NT2/D1 (cell line): ENCODE measurements around the gene CD8A.

Experiments
- DNase-seq: peaks from one replicate; pipeline ENCODE4 v3.0.0-alpha.2; 2011; ENCODE audit warnings: low read depth, low spot score
- H3K27me3 ChIP-seq: 2 replicates; pipeline ENCODE4 v1.6.0; 2011; ENCODE audit warnings: mild to moderate bottlenecking; ENCODE audit not compliant: insufficient read length, insufficient read depth
- H3K36me3 ChIP-seq: 2 replicates; pipeline ENCODE4 v1.6.1; 2011; ENCODE audit warnings: mild to moderate bottlenecking, low read length, mixed read lengths; ENCODE audit not compliant: insufficient read depth, insufficient read length
- H3K4me1 ChIP-seq: 2 replicates; pipeline ENCODE4 v1.5.1; 2011; ENCODE audit not compliant: insufficient read depth, insufficient read length
- H3K4me3 ChIP-seq: 2 replicates; pipeline ENCODE4 v1.5.1; 2011; ENCODE audit warnings: low read depth; ENCODE audit not compliant: insufficient read length
- H3K9ac ChIP-seq: 2 replicates; pipeline ENCODE4 v1.6.0; 2011; ENCODE audit warnings: low read depth; ENCODE audit not compliant: insufficient read length
- H3K9me3 ChIP-seq: 2 replicates; pipeline ENCODE4 v1.5.1; 2011; ENCODE audit warnings: mild to moderate bottlenecking, low read length; ENCODE audit not compliant: insufficient read depth
- SUZ12 ChIP-seq: IDR thresholded peaks from 2 replicates; pipeline ENCODE4 v1.6.1; 2011; ENCODE audit not compliant: insufficient read length, insufficient read depth; ENCODE audit errors: extremely low read depth
- YY1 ChIP-seq: IDR thresholded peaks from 2 replicates; pipeline ENCODE4 v1.6.1; 2011; ENCODE audit not compliant: insufficient read length, insufficient read depth
- ZNF274 ChIP-seq: IDR thresholded peaks from 2 replicates; pipeline ENCODE4 v1.6.1; 2011; ENCODE audit warnings: mild to moderate bottlenecking, low read depth, low read length

CD8A gene

DNA sequence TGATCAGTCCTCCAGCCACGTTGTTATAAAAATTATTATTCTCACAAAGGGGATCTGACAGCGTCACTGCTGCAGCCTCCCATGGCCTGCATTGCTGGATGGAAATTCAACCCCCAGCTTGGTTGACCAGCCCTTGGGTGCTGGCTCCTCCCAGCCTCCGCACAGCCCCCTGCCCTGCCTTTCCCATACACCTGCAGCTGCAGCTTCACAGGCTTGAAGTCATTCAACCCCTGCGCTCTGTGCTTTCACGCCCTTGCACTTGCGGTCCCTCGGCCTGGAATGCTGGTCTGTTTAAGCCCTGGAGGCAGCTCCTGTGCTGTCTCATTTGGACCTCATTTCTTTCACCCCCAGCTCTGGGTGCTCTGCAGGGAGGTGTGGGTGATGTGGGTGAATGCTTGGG is 860 bp upstream of the CD8A start:
- Histone ChIP-seq H3K4me1 (no peaks in the 10 kb centered on the region), H3K9ac (no peak overlapping the region), H3K9me3 (peaks cover 4% of the 10 kb centered on the region; the same call in 1 of the 2 replicates), H3K4me3 (peak overlapping the region; percentile 36), H3K27me3 (peaks cover 61% of the 10 kb centered on the region), H3K36me3 (no peaks in the 10 kb centered on the region)
- no peak for TF ChIP-seq YY1
- no peak for TF ChIP-seq ZNF274
- TF ChIP-seq SUZ12: no peak
- DNase-seq: no peak

DNA sequence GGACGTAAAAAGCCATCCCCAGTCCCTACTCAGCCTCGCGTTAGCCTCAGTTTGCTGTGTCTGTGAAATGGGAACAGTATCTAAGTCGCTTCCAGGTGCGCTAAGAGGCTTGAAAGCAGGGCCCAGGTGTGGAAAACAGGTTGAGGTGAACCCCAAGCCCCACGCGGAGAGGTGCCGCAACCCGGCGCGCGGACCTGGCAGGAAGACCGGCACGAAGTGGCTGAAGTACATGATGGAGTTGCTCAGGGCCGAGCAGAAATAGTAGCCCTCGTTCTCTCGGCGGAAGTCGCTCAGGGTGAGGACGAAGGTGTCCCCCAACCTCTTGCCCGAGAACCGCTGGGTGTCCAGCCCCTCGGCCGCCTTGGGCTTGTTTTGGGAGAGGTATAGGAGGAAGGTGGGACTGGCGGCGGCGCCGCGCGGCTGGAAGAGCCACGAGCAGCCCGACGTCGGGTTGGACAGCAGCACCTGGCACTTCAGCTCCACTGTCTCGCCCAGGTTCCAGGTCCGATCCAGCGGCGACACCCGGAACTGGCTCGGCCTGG is 508 bp downstream of the CD8A start:
- Histone ChIP-seq H3K9ac (peak overlapping the region; percentile 42), H3K4me1 (peaks cover 2% of the 10 kb centered on the region), H3K27me3 (peaks cover 61% of the 10 kb centered on the region), H3K4me3 (peak overlapping the region; percentile 36), H3K9me3 (no peaks in the 10 kb centered on the region), H3K36me3 (no peaks in the 10 kb centered on the region)
- no peak for DNase-seq
- no peak for TF ChIP-seq ZNF274

- no peak overlapping the region for H3K9ac ChIP-seq
- H3K27me3 ChIP-seq: peaks cover 61% of the 10 kb centered on the region
Observed at GRCh38 chr2:86789687-86790133, 1.0 kb downstream of the CD8A start.

DNA sequence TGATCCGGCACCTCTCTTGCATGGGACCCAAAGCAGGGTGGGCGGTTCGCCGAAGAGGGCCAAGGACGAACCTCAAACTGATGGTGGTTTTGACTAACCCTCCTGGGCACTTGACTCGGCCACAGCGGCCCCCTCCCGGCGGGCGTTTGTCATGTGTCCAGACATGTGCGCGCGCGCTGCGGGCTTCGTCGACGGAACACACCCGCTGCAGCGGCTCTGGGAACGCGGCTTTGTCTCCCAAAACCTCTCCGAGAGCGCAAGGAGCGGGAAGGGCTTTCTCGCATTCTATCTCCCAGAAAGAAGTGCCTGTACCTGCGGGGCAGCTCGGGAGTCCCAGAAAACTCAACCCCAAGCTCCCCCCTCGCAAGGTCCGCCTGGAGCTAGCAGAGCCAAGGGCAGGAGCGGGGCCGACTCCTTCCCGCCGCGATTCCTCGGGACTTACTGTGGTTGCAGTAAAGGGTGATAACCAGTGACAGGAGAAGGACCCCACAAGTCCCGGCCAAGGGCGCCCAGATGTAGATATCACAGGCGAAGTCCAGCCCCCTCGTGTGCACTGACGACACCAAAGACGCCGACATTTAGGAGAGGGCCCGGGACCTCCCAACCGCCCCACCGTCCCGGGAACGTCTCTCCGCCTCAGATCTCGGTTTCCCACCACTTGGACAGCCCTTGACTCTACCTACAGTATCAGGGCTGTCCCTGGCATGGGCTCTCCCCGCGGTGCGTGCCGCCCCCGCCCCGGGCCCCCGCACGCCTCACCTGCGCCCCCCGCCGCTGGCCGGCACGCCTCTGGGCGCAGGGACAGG is 1.6 kb downstream of the CD8A start:
- H3K9me3 ChIP-seq: no peaks in the 10 kb centered on the region
- DNase-seq: no peak
- no peak for TF ChIP-seq ZNF274
- TF ChIP-seq YY1: no peak
- no peak for TF ChIP-seq SUZ12
- H3K4me3 ChIP-seq: no peak overlapping the region
- no peaks in the 10 kb centered on the region for H3K36me3 ChIP-seq
- H3K4me1 ChIP-seq: peaks cover 2% of the 10 kb centered on the region
- peak overlapping the region; percentile 10 for H3K9ac ChIP-seq
- H3K27me3 ChIP-seq: peaks cover 61% of the 10 kb centered on the region

More at GRCh38 chr2:86789687-86790133, 1.0 kb downstream of the CD8A start:
- no peaks in the 10 kb centered on the region for H3K9me3 ChIP-seq
- DNase-seq: no peak
- H3K4me1 ChIP-seq: peaks cover 2% of the 10 kb centered on the region
- no peak for TF ChIP-seq ZNF274
- TF ChIP-seq YY1: no peak
- no peak for TF ChIP-seq SUZ12
- no peak overlapping the region for H3K4me3 ChIP-seq
- H3K36me3 ChIP-seq: no peaks in the 10 kb centered on the region

GRCh38 chr2:86788165-86788564 is 2.5 kb downstream of the CD8A start:
- H3K27me3 ChIP-seq: peaks cover 57% of the 10 kb centered on the region
- H3K4me1 ChIP-seq: peaks cover 2% of the 10 kb centered on the region
- H3K36me3 ChIP-seq: no peaks in the 10 kb centered on the region
- no peaks in the 10 kb centered on the region for H3K9me3 ChIP-seq
- DNase-seq: no peak
- no peak overlapping the region for H3K9ac ChIP-seq
- H3K4me3 ChIP-seq: no peak overlapping the region
- TF ChIP-seq SUZ12: no peak
- no peak for TF ChIP-seq ZNF274
- TF ChIP-seq YY1: no peak

DNA sequence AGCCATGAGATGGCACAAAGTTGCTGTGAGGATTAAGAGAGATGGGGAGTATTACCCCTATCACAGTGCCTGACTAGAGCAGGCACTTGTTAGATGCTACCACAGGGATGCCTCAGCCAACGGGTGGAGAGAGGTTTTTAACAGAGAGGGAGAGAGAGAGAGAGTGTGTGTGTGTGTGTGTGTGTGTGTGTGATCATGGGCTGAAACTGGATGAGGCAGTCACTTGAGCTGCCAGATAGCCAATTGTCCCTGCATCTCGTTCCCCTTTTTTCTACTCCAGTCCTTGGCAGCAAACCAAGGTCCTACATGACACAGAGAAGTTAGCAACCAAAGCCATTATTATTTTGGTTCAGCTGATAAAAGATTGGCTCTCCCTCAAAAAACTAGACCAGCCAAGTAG is 3.0 kb downstream of the CD8A start:
- no peak for TF ChIP-seq YY1
- no peak for TF ChIP-seq SUZ12
- no peak for TF ChIP-seq ZNF274
- DNase-seq: no peak
- H3K27me3 ChIP-seq: peaks cover 54% of the 10 kb centered on the region

GRCh38 chr2:86786001-86786536 is 4.6 kb downstream of the CD8A start:
- no peaks in the 10 kb centered on the region for H3K9me3 ChIP-seq
- no peak overlapping the region for H3K4me3 ChIP-seq
- H3K9ac ChIP-seq: no peak overlapping the region
- TF ChIP-seq SUZ12 (no peak), YY1 (no peak), ZNF274 (no peak)
- H3K27me3 ChIP-seq: peaks cover 38% of the 10 kb centered on the region
- DNase-seq: no peak
- peaks cover 2% of the 10 kb centered on the region for H3K4me1 ChIP-seq
- H3K36me3 ChIP-seq: no peaks in the 10 kb centered on the region

More for the DNA sequence above, 3.0 kb downstream of the CD8A start:
- H3K9me3 ChIP-seq: no peaks in the 10 kb centered on the region
- H3K9ac ChIP-seq: no peak overlapping the region
- no peaks in the 10 kb centered on the region for H3K36me3 ChIP-seq
- H3K4me3 ChIP-seq: no peak overlapping the region
- H3K4me1 ChIP-seq: peaks cover 2% of the 10 kb centered on the region
